Stimulated activated CD4-positive, alpha-beta T cell treated with anti-CD3 and anti-CD28 coated beads, Interleukin-2, amount 100 ng/mL, for 48 hours (primary cell): Measurements from ENCODE around the gene RPL3.

Experiments
- DNase-seq, 2 donors: peaks; one replicate each; pipeline ENCODE4 v3.0.0-alpha.2; 2020

RPL3 gene

DNA sequence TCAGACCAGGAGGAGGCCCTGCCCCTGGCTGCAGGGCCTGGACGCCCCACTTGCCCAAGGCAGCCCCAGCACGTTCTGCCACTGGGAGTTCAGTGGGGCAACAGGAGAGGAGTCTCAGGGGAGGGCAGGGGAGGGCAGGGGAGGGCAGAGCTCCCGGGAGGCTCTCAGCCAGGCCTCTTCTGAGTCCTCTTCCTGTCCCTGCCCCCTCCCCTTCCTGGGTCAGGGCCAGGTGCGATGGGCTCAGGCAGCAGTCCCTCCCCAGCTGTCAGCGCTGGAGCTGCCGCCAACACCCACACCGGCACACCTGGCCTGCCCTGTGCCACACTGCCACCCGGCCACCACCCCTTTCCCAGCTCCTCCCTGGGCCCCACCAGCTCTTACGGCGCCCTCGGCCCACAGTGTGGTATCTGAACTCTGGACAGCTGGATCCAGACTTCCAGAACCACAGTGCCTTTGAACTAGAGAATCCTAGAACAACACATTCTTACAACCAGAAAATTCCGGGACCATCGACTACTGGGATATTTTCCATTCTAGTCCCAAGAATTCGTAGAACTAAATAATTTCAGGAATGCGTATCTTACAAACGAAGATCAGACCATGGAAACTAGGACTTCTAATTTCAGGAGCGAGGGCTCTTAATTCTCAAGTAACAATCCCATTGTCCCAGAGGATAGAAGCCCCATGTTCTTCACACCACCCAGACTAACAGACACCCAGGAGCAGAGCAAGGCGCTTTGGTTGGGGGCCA lies 21.8 kb downstream of the RPL3 start:
- no peak for DNase-seq

DNA sequence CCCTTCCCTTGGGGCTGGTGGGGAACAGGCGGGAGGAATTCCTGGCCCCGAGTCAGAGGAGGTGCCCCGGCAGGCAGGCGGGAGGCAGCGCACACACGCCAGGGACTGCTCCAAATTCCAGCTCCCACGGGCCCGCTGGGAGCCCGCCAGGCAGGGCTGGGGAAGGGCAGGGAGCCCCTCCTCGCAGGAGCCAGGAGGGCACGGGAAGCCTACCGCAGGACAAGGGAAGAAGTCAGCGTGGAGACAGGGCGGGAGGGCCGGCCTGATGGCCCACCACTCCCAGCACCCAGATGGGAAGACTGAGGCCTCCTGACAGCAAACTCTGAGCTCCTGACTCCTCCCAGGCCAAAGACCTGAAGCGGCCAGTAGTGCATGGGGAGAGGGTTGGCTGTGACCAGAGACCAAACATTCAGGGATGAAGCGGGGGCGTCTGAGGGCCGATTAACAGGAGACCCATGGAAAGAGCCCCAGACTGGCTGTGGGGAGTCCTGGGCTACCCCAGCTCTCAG lies 22.4 kb downstream of the RPL3 start:
- no peak for DNase-seq

DNA sequence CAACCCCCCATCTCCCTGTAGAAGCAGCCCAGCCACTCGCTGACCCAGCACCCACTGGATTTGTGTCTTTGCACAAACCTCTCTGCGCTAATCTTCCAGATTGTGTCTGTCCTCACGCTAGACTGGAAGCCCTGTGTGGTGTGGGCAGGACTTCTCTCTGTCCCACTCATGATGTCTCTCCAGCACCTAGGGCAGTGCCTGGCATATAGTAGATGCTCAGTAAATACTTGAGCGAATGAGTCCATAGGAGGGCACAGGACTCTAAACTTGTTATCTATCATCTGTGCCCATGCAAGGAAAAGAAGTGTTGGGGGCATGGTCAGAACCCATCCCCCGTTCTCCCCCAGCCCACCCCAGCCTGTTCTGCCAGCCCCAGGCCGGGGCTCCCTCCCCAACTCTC lies 22.9 kb downstream of the RPL3 start:
- DNase-seq, result no peak

DNA sequence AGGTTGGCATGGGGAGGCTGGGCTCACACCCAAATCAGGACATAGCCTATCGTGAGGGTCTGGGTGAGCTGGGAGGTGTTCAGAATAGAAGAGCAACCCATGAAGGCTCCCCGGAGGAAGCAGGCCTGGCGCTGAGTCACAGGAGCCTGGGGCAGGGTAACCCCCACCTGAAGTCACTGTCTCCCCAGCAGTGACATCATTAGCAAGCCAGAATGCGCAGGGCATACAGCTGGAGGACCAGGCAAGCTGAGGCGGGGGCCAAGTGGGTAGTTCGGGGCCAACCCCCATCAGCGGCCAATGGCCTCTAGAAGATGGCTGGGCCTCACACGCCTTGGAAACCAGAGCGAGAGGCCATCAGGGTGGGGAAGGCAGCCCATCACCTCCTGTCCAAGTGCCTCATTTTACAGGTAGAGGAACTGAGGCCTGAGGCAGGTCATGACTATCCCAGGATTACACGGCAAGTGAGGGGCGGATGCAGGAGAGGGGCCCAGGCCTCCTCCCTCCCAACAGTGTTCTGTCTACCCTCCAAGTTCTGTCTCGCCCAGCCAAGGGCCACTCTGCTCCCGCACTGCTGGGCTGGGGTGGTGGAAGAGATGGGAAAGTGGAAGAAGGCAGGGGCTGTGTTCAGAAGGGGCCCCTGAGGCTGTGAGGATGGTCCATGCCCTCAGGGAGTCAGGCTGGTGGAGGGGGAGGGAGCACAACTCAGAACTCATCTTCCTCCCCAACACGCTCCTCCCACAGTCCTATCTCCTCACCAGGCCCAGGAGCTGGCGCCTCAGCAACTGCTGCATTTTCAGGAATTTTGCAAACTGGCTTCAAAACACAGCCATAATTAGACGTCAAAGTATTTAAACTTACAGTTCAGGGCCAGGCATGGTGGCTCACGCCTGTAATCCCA lies 24.6 kb downstream of the RPL3 start:
- DNase-seq, result no peak

DNA sequence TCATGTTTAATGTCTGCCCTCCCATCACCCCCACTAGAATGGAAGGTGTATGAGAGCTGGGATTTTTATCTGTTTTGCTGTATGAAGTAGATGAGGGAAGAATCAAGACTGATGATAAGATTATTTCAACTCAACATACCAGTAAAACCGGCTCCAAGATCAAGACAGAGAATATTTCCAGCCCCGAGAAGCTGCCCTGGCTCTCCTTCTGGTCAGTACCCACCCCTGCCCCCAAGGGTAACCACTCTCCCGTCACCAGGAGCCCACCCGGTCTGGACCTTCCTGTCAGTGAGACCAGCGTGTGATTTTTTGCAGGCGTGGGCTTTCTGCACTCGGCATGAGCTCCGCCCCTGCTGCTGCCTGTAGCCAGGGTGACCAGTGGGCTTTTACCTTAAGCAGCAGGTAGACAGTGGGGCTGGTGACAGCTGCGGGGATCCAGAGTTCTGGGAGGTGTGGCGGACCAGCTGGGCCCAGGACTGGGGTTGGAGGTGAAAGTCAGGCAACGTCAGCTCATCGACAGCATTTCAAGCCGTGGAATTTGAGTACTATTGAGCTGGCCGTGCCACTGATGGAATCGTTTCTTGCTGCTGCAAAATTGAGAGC lies 25.6 kb downstream of the RPL3 start:
- no peak for DNase-seq

DNA sequence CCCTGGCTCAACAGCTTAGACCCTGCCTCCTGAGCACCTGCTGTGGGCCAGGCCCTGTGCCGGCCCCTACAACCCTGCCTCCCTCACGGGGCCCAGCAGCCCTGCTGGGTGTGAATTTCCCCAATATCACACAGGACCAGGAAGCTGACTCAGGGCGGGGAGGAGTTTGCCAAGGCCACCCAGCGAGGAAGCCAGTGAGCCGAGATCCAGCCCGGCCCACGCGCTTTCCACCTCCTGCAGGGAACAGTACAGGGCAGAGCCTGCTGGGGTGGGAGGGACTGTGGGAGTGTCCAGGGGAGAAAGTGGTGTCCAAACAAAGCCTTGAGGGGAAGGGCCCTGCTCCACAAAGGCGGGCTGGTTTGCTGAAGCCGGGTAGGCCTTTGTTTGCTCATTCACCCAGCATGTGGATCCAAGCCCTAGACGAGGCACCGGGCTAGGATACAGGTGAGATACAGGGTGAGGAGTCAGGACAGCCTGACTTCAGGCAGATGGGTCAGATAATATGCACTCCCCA lies 26.8 kb downstream of the RPL3 start:
- DNase-seq, result no peak

DNA sequence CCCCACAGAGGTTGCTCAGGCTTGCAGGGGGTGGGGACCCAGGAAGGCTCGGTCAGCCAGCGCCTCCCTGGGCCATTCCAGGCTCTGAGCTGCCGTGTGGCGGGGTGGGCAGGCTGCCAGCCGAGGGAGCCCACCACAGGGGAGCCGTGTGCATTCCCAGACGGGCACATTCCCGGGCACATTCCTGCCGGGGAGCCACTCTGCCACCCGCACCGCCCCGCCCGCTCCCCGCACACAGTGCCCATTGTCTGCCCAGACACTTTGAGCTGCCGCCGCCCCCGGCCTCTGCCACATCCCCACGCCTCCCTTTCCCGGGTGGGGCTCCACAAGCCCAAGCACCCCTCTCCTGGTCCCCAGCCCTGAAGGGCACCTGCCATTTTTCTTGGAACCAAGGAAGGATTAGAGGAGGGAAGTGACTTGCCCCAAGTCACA lies 27.4 kb downstream of the RPL3 start:
- no peak for DNase-seq

DNA sequence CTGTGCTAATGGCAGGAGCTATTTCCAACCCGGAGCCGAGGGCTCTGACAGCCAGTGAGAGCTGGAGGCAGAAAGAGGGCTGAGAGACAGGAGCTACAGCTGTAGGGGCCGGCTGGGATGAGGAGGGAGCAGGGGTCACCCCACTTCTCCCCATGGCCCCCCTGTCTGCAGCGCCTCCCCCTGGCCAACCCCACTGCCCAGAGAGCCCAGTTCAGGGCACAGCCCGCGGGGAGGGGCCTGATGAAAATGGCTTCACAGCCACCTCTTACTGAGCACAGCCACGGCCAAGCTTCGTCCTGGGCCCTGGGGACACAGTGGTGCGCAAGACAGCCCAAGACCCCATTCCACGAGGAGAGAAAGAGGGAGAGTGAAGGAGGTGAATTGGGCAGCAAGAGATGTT lies 27.9 kb downstream of the RPL3 start:
- no peak for DNase-seq

DNA sequence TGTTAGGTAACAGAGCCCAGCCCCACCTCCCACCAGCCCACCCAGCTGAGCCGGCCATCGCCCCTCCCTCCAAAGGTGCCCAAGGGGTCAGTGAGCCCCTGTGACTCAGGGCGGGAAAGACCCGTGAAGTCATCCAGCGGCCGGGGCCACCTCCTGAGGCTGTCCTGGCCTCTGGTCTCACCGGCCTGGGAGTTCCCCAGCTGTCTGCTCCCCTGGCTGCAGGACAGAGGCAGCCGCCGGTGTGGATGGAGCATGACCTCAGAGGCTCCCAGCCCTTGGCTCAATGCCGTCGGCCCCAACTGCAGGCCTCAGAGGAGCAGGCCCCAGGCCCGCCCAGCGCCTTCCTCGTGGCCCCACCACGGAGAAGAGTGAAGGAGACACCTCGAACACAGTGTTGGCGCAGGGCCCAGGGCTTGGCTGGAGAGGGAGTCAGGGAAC lies 28.7 kb downstream of the RPL3 start:
- no peak for DNase-seq

DNA sequence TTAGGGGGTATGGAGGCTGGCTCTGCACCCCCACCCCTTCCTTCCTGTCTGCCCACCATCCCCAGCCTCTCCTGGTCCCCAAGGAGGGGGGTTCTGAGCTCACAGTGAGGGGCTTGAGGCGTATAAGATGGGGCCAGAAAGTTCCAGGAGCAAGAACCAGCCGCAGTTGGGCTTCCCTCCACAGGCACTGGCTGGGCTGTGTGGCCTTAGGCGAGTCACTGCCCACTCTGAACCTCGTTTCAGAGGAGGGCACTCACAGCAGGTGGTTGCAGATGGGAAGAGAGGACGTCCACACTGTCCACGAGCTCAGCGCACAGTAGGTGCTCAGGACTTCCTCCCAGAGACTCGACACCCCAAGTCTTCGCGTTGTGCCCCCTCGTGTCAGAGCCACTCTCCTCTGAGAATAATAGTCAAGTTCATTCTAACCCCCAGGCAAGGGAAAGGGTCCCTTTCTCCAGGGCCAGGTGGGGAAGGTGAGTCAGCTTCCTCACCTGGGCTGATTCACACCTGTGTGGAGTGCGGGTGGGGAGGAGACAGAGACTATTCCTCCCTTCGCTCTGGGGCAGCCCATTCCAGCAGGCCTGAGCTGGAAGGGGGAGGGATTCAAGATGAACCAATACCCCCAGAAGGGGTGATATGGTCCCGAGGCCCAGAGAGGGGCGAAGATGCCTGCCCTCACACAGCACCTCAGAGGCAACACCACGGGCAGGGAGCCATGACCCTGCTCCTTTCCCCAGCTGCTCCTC lies 29.3 kb downstream of the RPL3 start:
- no peak for DNase-seq

DNA sequence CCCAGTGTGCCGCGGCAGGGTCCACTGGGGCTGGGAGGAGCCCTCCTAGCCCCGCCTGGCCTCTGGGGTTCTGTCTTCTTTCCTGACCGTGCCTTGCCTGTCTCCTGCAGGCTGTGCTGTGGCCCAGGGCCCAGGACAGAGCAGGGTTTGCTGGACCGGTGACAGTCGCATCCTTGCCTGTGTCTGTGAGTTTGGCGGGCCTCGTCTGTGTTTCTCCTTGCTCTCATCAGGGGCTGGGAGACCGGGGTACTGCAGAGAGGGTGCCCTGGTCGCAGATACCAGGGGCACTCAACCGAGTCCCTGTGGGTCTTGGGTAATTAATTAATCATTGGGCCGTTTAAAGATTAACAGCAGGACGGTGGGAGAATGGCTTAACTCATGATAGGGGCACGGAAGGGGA lies 29.9 kb downstream of the RPL3 start:
- DNase-seq, result no peak

DNA sequence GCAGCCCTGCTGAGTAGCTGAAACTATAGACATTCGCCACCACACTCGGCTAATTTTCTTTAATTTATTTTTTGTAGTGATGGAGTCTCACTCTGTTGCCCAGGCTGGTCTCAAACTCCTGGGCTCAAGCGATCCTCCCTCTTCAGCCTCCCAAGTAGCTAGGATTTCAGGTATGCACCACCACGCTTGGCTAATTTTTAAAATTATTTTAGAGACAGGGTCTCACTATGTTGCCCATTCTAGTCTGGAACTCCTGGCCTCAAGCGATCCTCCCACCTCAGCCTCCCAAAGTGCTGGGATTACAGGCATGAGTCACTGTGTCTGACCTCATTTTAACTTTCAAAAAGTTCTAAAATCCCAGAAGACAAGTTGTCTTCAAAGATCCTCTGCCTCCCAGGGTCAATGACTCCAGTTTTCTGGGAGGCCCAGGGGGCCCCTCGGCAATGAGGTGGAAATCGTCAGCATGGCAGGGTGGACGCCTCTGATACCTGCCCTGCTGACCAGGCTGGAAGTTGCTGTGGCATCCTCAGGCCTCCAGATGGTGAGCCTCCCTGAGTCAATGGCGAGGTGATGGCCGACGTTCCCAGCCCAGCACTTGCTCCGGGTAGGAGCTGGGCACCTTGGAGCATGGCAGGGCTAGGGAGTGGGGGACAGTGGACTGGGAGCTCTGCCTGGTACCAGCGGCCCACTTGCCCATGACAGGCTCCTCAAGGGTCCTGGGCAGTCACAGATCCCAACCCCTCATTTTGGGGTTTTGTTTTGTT lies 31.1 kb downstream of the RPL3 start:
- DNase-seq, result no peak

DNA sequence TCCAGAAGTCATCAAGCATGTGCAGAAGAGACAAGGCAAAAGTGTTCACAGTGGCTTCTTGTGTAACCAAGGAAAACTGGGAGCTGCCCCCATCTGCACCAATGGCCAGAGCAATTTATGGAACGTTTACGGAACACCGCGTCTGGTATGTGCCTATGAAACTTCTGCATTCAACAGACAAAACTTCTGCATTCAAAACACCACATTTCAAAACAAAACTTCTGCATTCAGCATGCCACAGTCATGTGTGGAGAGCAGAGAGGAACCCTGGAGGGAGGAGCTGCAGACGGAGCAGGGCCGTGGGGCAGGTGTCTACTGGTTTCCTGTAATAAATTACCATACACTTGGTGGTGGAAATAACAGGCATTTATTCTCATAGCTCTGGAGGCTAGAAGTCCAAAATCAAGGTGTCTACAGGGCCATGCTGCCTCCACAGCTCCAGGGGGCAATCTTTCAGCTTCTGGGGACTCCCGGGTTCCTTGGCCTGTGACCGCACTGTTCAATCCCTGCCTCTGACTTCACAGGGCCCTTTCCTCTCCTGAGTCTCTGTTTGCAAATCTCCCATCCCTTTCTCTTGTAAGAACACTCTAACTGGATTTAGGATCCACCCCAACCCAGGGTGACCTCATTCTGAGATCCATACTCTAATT lies 32.2 kb downstream of the RPL3 start:
- DNase-seq, result no peak

DNA sequence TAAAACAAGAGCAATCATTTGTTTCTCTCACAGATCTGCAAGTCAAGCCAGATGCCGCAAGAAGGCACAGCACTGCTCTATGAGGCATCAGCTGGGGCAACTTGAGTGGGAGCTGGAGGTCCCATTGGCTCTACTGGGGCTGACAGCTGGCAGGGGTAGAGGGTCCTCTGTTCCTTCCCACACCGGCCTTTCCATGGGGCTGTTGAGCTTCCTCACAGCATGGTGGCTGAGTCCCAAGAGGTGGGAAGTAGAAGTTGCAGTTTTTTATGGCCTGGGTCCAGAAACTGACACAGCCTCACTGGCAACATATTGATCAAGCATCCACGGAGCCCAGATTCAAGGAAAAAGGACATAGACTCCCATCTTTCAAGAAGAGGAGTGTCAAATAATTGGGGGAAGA lies 34.4 kb downstream of the RPL3 start:
- DNase-seq, result no peak

DNA sequence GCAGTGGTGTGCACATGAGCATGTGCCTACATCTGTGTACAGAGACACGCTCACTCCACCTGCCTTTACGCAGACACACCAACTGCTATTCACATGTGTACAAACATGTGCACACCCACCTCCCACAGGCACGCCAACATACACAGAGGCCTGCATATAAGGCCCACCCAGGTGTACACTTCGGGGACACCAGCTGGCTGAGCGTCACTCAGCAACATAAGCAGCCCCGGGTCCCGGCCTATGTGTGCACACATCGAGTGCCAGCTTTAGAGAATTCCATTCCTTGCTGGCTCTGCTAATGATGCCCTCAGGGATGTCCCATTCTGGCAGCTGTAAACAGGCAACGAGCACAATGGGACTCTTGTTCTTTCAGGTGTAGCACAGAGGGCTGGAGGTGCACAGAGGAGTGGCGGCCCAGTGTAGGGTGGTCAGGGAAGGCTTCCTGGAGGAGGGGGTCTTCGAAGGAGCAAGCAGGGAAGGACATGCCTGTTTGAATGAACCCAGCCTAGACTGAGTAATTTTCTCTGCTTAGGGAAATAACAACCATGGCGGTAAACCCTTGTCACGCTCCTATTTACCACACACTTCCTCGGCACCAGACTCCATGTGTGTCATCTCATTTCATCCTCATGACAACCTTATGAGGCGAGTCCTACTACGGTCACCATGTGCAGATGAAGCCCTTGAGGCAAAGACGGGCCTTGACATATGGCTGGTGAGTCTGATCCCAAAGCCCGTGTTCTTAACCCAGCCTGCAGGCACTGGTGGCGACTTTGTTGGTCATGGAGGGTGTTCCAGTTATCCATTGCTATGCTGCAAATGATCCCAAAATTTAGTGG lies 35.1 kb downstream of the RPL3 start:
- DNase-seq, result no peak

DNA sequence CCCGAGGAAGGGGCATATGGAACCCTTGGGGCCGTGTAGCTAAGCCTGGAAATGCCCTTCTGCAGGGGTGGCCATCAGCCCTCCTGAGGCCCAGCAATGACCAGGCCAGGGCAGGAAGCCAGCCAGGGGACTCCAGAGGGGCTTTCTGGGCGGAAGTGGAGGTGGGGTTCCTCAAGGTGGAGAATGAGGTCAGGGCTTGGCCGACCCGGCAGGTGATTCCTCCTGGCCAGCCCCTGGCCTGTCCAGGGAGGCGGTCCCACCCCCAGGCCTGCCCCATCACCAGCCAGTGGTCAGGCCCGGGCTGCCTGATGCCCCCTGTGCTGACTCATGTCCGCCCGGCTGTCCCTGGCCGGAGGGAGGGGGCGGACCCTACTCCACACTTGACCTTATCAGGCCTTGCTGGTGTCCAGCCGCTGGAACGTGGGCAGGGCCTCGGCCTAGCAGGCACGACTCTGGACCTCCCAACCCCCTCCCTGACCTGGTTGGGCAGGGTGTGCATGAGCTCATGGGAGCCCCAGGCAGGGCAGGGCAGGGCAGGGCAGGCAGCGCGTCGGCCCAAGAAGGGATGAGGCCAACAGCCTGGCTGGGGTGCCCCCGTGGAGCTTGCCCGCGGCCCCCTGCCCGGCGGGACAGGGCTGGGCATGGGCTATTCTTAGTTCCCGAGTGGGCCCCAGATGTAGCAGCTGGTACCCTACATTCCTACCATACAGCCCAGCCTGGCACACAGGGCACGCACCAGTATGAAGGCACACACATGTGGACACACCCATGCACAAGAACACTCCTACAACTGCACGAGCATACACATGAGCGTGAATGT lies 35.9 kb downstream of the RPL3 start:
- DNase-seq, result no peak

DNA sequence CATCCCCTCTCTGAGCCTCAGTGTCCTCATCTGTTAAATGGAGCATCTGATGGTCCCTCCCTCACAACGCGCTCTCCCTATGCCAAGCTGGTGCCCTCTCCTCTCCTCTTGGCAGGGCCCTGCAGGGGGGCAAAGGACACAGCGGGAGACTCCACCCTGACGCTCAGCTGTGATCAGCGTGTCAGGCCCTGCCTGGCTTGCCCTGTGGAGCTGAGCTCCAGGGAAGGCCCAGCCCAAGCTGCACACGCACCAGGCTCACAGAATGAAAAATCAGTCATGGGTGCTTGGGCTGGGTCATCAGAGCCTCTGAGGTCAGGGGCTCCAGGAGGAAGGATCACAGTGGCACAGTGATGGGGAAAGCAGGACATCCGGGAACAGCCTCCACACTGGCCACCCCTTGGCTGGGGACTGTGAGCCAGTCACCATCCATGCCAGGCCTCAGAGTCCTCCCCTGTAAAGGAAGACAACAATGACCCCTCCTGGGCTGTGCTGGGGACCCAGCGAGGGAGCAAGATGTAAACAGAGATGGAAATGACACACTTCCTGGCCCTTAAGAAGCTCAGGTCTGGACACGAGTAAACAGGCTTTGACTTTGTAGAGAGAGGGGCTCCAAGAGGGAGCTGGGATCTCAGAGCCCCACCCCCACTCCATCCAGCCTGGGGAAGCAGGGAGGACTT lies 36.6 kb downstream of the RPL3 start:
- DNase-seq, result no peak

DNA sequence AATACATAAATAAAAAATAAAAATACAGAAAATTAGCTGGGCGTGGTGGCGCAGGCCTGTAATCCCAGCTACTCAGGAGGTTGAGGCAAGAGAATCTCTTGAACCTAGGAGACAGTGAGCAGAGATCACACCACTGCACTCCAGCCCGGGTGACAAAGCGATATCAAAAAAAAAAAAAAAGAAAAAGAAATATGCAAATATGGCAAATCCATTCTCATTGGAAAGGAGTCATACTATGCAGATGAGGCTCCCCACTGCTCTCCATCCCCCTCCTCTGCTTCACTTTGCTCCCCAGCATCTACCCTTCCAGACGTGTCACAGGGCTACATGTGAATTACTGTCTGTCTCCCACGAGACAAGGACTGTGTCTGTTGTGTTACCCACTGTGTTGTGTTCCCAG lies 38.3 kb downstream of the RPL3 start:
- no peak for DNase-seq

DNA sequence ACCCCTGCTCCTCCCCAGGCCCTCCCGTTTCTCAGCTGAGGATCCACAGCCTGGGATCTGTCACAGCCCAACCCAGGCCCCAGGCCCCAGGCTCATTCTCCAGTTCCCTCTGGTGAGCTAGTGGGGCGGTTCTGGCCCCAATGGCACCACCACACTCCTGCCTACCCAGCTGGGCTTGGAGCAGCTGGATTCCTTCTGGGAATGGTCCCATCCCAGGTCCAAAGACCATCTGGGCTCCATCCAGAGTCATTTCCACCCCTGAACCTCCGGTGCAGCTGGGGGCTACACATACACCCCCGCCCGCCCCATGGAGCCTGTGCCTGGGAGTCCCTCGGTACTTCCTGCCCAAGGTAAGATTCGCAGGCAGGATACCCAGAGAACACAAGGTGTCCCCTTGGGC lies 39.2 kb downstream of the RPL3 start:
- DNase-seq, result no peak
